Neural cell (in vitro differentiated cells): ENCODE data around the gene FFAR2.

Source experiments
- CTCF ChIP-seq: fragments of 450-650 bp; IDR thresholded peaks from 2 replicates; pipeline ENCODE4 v1.5.1; 2014; ENCODE audit warnings: antibody characterized with exemption, mild to moderate bottlenecking, moderate library complexity; ENCODE audit not compliant: poor library complexity, severe bottlenecking
- EP300 ChIP-seq: fragments of 450-650 bp; conservative IDR thresholded peaks from 2 replicates; pipeline ENCODE4 v1.6.1; 2014; ENCODE audit warnings: antibody characterized with exemption, mild to moderate bottlenecking, moderate library complexity; ENCODE audit not compliant: poor library complexity, severe bottlenecking
- EZH2 ChIP-seq: fragments of 200-600, 300-800 bp; shearing (Covaris generic), sonication (generic); IDR thresholded peaks from 2 replicates; pipeline ENCODE4 v1.6.1; 2014; ENCODE audit warnings: antibody characterized with exemption, low read length, borderline replicate concordance, mild to moderate bottlenecking; ENCODE audit not compliant: insufficient read depth, poor library complexity, severe bottlenecking
- MXI1 ChIP-seq: fragments of 450-650 bp; conservative IDR thresholded peaks from 2 replicates; pipeline ENCODE4 v1.6.1; 2014; ENCODE audit warnings: antibody characterized with exemption, mild to moderate bottlenecking; ENCODE audit not compliant: poor library complexity, severe bottlenecking
- POLR2AphosphoS5 ChIP-seq: IDR thresholded peaks from 2 replicates; pipeline ENCODE4 v1.6.1; 2012
- REST ChIP-seq: IDR thresholded peaks from 2 replicates; pipeline ENCODE4 v1.6.1; 2012; ENCODE audit warnings: borderline replicate concordance
- SMC3 ChIP-seq: fragments of 450-650 bp; conservative IDR thresholded peaks from 2 replicates; pipeline ENCODE4 v1.6.1; 2014; ENCODE audit warnings: antibody characterized with exemption, mild to moderate bottlenecking, moderate library complexity; ENCODE audit not compliant: poor library complexity
- TAF1 ChIP-seq: IDR thresholded peaks from 2 replicates; pipeline ENCODE4 v1.6.1; 2012; ENCODE audit warnings: low read depth

DNA sequence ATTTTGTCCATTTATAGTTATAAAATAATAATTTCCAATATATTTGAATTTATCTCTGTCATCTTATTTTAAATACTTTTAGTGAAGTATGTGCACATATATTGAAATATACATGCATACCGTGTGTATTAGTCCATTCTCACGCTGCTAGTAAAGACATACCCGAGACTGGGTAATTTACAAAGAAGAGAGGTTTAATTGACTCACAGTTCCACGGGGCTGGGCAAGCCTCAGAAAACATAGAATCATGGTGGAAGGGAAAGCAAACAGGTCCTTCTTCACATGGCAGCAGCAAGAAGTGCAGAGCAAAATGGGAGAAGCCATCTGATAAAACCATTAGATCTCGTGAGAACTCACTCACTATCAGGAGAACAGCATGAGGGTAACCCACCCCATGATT, 37.6 kb upstream of the FFAR2 start:
- TF ChIP-seq CTCF (no peak), EZH2 (no peak), EP300 (no peak), SMC3 (no peak), POLR2AphosphoS5 (no peak), TAF1 (no peak), REST (no peak), MXI1 (no peak)
